ENCODE data around the gene TRMT1L. TPM values are rescaled to one million over a fixed set of nuclear protein-coding genes. Genes with fewer than 3 reads are reported as not detected.

The TRMT1L gene
- total and polyA plus RNA-seq, 10 of the 15 experiments (the other 5 are each of a cell fraction or from before 2014, with no cell fraction given): 3.5 to 35.2 (median 16.9) TPM

DNA sequence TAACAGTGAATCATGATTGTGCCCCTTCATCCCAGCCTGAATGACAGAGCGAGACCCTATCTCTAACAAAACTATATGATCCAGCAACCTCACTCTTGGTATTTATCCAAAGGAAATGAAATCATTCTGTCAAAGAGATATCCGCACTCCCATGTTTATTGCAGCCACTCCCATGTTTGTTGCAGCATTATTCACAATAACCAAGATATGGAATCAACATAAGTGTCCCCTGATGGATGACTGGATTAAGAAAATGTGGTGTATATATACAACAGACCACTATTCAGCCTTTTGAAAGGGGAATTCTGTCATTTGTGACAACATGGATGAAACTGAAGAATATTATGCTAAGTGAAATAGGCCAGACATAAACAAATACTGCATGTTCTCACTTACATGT is 44.4 kb downstream of the TRMT1L start:
- Histone ChIP-seq H3K79me2 (ENCODE audit: control insufficient read depth, insufficient read depth, low read length) (no peaks in the 10 kb centered on the region), H3K9ac (ENCODE audit: control insufficient read depth, insufficient read depth, low read length) (no peak overlapping the region), H4K20me1 (ENCODE audit: control insufficient read depth, insufficient read depth) (no peaks in the 10 kb centered on the region), H3K4me1 (ENCODE audit: control insufficient read depth, insufficient read depth, low read length) (no peaks in the 10 kb centered on the region), H3K4me3 (no peak overlapping the region), H2AFZ (ENCODE audit: control insufficient read depth, low read depth, low read length) (no peak overlapping the region), H3K27me3 (replicated peaks in 1 of 2; ENCODE audit: control insufficient read depth in 2 of 2, insufficient read depth in 2 of 2, low read length in 1 of 2) (no peaks in the 10 kb centered on the region), H3K4me2 (ENCODE audit: control insufficient read depth, insufficient read depth) (no peak overlapping the region), H3K36me3 (ENCODE audit: control insufficient read depth in 2 of 2, insufficient read depth in 2 of 2, low read length in 1 of 2) (no peaks in the 10 kb centered on the region), H3K27ac (ENCODE audit: control insufficient read depth, insufficient read depth) (no peak overlapping the region), H3K9me3 (replicated peaks; ENCODE audit: control insufficient read depth, insufficient read depth, low read length) (no peaks in the 10 kb centered on the region; the same call in 2 of the 3 replicates)
- ChIA-PET CTCF (no interaction called here), RAD21 (ENCODE audit: unreplicated experiment) (no interaction called here), SMC1A (ENCODE audit: uncharacterized antibody, unreplicated experiment) (no interaction called here), POLR2A (no interaction called here)
- in situ Hi-C loops (cut with MboI) (no loop called here), intact Hi-C loops (cut with micrococcal nuclease; ENCODE audit: unreplicated experiment) (no loop called here)
- TF ChIP-seq RAD51 (IDR thresholded peaks at IDR 0.05) (no peak), IKZF1 (conservative IDR thresholded peaks at IDR 0.05) (no peak), TCF12 (IDR thresholded peaks at IDR 0.05; ENCODE audit: low read depth, low read length) (no peak)
- TF ChIP-seq, protein P1, sequence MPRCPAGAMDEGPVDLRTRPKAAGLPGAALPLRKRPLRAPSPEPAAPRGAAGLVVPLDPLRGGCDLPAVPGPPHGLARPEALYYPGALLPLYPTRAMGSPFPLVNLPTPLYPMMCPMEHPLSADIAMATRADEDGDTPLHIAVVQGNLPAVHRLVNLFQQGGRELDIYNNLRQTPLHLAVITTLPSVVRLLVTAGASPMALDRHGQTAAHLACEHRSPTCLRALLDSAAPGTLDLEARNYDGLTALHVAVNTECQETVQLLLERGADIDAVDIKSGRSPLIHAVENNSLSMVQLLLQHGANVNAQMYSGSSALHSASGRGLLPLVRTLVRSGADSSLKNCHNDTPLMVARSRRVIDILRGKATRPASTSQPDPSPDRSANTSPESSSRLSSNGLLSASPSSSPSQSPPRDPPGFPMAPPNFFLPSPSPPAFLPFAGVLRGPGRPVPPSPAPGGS (IDR thresholded peaks at IDR 0.05; ENCODE audit: borderline replicate concordance, insufficient read depth, low read depth, low read length, poor library complexity, severe bottlenecking): no peak
- ATAC-seq (no peak), FAIRE-seq (no peak), DNase-seq (ENCODE audit: low read depth, low spot score) (no peak)
- WGBS (ENCODE audit: insufficient coverage, insufficient replicate concordance, low lambda C conversion rate, missing lambda C conversion rate): 94% methylated on average over 2 of the region's 2 CpGs
- BruUV-seq (replicated peaks): no TSS peak

DNA sequence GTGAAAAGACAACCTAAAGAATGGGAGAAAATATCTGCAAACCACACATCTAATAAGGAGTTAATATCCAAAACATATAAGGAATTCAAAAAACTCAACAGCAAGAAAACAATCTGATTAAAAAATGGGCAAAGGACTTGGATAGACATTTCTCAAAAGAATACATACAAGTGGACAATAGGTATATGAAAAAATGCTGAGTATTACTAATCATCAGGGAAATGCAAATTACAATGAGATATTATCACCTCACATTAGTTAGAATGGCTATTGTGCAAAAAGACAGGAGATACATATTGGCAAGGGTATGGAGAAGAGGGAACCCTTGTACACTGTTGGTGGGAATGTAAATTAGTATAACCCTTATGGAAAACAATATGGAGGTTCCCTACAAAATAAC is 44.9 kb downstream of the TRMT1L start:
- ChIA-PET RAD21 (ENCODE audit: unreplicated experiment) (no interaction called here), SMC1A (ENCODE audit: uncharacterized antibody, unreplicated experiment) (no interaction called here), CTCF (no interaction called here), POLR2A (no interaction called here)
- no peaks in the 10 kb centered on the region for H3K4me1 ChIP-seq (ENCODE audit: control insufficient read depth, insufficient read depth, low read length)
- DNase-seq (ENCODE audit: low read depth, low spot score) (no peak), FAIRE-seq (no peak), ATAC-seq (no peak)
- H3K9ac ChIP-seq (ENCODE audit: control insufficient read depth, insufficient read depth, low read length): no peak overlapping the region
- intact Hi-C loops (cut with micrococcal nuclease; ENCODE audit: unreplicated experiment) (no loop called here), in situ Hi-C loops (cut with MboI) (no loop called here)
- H3K4me3 ChIP-seq: no peak overlapping the region
- no peaks in the 10 kb centered on the region; the same call in 2 of the 3 replicates for H3K9me3 ChIP-seq (replicated peaks; ENCODE audit: control insufficient read depth, insufficient read depth, low read length)
- H3K36me3 ChIP-seq (ENCODE audit: control insufficient read depth in 2 of 2, insufficient read depth in 2 of 2, low read length in 1 of 2): no peaks in the 10 kb centered on the region
- no peak overlapping the region for H3K4me2 ChIP-seq (ENCODE audit: control insufficient read depth, insufficient read depth)
- BruUV-seq (replicated peaks): no TSS peak
- no peaks in the 10 kb centered on the region for H3K79me2 ChIP-seq (ENCODE audit: control insufficient read depth, insufficient read depth, low read length)
- no peaks in the 10 kb centered on the region for H3K27me3 ChIP-seq (replicated peaks in 1 of 2; ENCODE audit: control insufficient read depth in 2 of 2, insufficient read depth in 2 of 2, low read length in 1 of 2)
- TF ChIP-seq POLR2AphosphoS2 (IDR thresholded peaks at IDR 0.05; ENCODE audit: low read depth, low read length): no peak
- TF ChIP-seq RFX5 (IDR thresholded peaks at IDR 0.05; ENCODE audit: low read depth, low read length): no peak
- no peak for TF ChIP-seq ESRRA (IDR thresholded peaks at IDR 0.05; ENCODE audit: low read length)
- no peak for TF ChIP-seq CREM (IDR thresholded peaks at IDR 0.05; ENCODE audit: low read depth)
- no peaks in the 10 kb centered on the region for H4K20me1 ChIP-seq (ENCODE audit: control insufficient read depth, insufficient read depth)
- H2AFZ ChIP-seq (ENCODE audit: control insufficient read depth, low read depth, low read length): no peak overlapping the region
- H3K27ac ChIP-seq (ENCODE audit: control insufficient read depth, insufficient read depth): no peak overlapping the region
